ENCODE data around the gene CLPTM1L.
A peak's percentile ranks its signal among the peaks of the same experiment; 100 is the strongest.
"Not testable (repeated sequence)": the region's sequence is repeated elsewhere in the genome, so short reads cannot be mapped to it uniquely, and the experiment has no call there.

The CLPTM1L gene

GRCh38 chr5:1380011-1380817 lies 35.3 kb upstream of the CLPTM1L start:
- peak; percentile 28 for DNase-seq (ENCODE audit: low read depth)

DNA sequence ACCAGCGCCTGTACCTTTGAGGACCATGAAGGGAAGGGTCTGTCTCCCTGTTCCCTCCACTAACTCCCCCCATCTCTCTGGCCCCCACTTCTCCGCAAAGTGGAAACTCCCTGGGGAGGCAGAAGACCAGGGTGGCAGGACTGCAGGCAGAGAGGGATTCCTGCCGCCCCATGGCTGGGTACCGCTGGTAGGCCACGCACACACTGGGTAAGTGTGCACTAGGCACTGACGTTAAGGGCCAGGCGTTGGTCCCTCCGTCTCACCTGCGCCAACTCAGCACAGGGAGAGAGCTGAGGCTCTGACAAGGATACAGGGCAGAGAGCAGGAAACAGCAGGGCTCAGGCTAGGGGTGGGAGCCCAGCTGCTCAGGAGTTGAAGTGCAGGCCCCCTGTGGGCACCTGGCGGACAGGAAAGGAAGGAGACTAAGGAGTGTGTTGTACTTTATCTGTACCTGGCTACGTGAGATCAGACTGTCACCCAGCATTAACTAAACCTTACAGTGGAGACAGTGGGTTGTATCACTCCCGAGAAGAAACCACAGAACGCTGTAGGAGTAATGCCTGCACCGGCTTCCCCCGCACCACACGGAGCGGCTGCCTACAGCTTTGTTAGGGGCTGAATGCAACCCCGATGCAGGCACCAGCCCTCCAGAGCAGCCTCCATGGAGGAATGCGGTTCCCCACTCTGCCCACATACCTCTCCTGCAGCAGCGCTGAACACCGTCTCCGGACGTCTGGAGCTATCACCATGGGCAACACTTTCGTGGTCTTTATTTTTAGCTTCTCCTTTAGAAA lies 34.2 kb upstream of the CLPTM1L start:
- DNase-seq (ENCODE audit: low read depth): no peak

- no peak for DNase-seq (ENCODE audit: low read depth)
These were observed 33.2 kb upstream of the CLPTM1L start for GRCh38 chr5:1378096-1378495.

GRCh38 chr5:1376981-1377380 lies 32.1 kb upstream of the CLPTM1L start:
- DNase-seq (ENCODE audit: low read depth): no peak

DNA sequence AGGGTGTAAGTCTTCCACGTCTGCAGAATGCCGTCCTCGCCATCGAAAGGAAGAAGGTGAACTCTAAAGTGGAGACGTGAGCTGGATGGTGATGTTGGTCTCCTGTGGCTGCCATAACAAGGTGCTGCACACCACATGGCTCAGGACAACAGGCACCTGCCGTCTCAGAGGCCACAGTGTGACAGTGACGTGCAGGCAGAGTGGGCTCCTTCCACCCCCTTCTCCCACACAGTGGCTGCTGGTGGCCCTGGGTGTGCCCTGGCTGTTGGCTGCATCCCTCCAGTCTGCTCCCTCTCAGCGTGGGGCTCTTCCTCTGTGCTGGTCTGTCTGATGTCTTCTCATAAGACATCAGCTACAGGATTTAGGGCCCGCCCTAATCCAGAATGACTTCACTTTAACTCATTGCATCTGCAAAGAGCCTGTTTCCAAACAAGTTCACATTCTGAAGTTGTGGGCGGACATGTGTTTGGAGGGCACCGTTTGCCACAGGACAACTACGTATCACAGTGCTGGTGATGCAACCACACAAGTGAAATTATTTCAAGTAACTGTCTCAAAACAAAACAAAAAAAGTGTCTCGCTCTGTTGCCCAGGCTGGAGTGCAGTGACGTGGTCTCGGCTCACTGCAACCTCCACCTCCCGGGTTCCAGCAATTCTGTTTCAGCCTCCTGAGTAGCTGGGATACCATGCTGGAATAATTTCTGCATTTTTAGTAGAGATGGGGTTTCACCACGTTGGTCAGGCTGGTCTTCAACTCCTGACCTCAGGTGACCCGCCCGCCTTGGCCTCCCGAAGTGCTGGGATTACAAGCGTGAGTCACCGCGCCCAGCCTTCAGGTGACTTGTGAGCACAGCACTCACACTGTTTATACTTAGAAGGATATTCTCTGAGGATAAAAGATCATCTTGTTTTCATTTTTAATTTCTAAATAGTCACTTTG lies 31.2 kb upstream of the CLPTM1L start:
- no peak for DNase-seq (ENCODE audit: low read depth)

DNA sequence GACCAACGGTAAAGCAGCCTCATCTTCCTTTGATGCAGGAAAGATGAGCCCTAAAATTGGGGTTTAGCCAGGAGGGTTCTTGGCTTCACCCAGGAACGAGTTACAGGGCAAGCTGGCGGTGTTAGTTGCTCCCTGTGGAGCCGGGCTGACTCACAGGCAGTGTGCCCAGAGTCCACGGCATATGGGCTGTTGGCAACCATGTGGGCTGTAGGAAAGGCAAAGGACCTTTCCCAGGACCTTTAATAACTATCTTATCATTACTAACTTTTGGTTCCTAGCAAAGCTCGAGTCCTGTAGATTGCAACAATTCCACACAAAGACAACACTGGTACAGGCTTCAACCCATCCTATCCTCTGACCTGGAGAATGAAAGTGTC lies 29.8 kb upstream of the CLPTM1L start:
- DNase-seq (ENCODE audit: low read depth): no peak

DNA sequence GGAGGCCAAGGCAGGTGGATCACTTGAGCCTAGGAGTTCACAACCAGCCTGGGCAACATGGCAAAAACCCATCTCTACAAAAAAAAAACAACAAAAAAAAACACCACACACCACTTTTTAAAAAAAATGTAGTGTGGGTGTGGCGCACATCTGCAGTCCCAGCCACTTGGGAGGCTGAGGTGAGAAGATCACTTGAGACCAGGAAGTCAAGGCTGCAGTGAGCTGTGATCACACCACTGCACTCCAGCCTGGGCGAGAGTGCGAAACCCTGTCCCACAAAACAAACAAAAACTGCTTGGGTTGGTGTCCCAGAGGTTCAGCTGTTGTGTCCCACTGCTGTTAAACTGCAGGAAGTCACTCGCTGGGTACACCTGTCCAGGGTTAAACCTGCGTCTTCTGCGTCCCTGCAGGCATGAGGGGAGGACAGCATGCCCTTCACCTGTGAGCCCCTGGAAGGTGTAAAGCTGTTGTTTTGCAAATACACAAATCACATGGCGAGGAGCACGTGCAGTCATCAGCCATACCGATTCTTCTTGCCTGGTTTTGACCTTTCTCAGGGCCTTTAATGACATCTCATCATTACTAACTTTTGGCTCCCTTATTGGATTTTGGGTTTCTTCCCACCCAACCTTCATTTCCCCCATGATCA lies 29.3 kb upstream of the CLPTM1L start:
- no peak for DNase-seq (ENCODE audit: low read depth)

- DNase-seq (ENCODE audit: low read depth): not testable (repeated sequence)
These were observed 27.1 kb upstream of the CLPTM1L start for GRCh38 chr5:1371972-1372342.

- no peak for DNase-seq (ENCODE audit: low read depth)
These were observed 26.5 kb upstream of the CLPTM1L start for GRCh38 chr5:1371218-1371971.

DNA sequence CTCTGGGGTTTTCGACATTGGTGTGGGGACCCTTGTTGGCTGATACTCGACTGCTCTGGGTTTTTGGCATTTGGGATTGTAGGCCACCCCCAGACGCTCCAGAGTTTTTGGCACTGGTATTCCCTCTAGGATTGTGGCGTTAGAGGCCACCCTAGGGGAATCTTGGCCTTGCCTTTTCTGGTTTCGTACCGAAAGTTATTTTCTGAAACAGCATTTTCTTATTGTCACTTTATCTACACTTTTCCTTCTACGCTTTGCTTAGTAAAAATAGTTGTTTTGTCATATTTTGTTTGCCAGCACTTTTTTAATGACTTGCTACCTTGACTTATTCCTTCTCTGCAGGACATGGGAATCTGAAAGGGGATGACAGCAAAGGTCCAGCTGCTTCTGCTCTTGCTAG lies 25.1 kb upstream of the CLPTM1L start:
- DNase-seq (ENCODE audit: low read depth): no peak

DNA sequence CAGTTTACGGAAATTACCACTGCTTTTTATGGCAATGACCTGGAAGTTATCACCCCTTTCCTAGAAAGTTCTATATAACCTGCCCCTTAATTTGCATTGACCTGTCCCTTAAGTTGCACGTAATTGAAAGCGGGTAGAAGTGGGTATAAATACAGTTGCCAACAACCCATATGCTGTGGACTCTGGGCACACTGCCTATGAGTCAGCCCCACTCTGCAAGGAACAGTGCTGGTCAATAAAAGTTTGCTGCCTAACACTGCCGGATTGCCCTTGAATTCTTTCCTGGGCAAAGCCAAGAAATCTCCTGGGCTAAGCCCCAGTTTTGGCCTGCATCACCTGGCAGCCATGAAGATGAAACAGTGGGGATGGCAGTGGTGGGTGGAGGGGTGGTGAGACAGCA lies 23.9 kb upstream of the CLPTM1L start:
- no peak for DNase-seq (ENCODE audit: low read depth)

- no peak for DNase-seq (ENCODE audit: low read depth)
These were observed 23.3 kb upstream of the CLPTM1L start for GRCh38 chr5:1368236-1368635.

DNA sequence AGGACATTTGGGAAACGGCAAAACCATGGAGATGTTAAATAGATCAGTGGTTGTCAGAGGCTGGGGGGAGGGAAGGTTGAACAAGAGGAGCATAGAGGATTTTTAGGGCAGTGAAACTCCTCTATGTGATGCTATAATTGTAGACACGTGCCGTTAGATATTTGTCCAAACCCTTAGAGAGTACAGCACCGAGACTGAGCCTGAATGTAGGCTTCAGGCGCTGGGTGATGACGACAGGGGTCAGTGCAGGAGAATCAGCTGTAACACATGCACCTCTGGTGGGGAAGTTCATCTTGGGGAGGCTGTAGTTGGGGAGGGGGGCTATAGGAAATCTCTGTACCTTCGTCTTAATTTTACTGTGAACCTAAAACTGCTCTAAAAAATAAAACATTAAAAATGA lies 22.2 kb upstream of the CLPTM1L start:
- DNase-seq (ENCODE audit: low read depth): no peak

DNA sequence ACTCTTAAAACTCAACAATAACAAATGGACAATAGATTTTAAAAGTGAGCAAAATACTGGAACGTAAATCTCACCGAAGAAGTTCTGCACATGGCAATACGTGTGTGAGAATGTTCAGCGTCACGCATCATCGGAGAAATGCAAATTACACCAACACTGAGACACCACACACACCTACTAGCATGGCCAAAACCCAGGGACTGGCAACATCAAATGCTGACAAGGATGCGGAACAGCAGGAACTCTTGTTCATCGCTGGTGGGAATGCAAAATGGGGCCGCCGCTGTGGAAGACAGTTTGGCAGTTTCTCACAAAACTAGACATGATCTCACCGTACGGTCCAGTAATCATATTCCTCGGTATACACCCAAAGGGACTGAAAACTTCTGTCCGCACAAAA lies 21.6 kb upstream of the CLPTM1L start:
- no peak for DNase-seq (ENCODE audit: low read depth)

DNA sequence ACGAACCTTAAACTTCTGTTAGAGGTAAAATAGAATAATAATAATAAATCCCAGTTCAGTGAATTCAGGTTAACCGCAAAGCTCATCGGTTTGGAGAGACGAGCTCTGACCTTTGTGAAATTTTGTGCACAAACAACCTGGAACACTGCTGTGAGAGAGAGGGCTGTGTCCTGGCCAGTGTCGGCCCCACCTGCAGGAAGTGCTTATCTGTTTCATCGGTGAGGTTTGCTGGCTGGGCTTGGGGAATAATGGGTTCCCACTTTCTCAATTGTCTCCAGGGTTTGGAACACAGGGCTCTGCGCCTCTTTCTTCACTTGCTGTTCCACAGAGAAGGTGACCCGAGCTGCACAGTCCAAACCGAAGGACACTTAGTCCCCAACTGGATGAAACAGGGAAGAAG lies 19.3 kb upstream of the CLPTM1L start:
- DNase-seq (ENCODE audit: low read depth): no peak

DNA sequence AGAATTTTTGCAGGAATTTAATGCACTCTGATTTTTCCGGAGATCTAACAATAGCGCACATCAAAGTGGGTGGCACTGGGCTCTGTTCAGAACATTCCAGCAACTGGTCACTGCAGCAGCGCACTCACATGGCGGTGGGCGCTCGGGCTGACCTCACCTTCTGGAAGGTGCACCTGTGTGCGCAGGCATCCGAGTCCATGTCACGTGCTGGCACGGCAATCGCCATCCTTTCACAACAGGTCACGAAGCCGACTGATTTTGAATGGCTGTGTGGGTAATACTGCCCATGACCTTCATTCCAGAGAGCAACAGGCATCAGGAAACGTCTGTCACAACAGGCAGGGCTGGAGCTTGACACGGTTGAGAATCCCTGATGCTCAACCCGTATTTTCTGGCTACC lies 18.7 kb upstream of the CLPTM1L start:
- no peak for DNase-seq (ENCODE audit: low read depth)

DNA sequence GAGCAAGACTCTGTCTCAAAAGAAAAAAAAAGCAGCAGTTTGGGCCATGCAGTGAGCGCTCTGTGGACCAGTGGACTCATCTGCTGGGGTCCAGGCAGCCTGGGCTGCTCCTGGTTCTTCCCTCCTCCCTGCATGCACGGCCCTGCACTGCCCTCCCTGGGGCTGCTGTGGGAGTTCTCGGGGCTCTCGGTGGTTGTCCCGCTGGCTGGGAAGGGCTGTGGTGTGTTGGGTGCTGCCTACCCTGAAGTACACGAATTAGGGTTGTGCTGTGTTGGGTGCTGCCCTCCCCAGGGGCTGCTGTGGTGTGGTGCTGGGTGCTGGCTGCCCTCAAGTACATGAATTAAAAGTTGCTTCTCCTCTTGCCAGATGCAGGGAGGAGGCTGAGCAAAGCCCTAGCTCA lies 18.3 kb upstream of the CLPTM1L start:
- no peak for DNase-seq (ENCODE audit: low read depth)

DNA sequence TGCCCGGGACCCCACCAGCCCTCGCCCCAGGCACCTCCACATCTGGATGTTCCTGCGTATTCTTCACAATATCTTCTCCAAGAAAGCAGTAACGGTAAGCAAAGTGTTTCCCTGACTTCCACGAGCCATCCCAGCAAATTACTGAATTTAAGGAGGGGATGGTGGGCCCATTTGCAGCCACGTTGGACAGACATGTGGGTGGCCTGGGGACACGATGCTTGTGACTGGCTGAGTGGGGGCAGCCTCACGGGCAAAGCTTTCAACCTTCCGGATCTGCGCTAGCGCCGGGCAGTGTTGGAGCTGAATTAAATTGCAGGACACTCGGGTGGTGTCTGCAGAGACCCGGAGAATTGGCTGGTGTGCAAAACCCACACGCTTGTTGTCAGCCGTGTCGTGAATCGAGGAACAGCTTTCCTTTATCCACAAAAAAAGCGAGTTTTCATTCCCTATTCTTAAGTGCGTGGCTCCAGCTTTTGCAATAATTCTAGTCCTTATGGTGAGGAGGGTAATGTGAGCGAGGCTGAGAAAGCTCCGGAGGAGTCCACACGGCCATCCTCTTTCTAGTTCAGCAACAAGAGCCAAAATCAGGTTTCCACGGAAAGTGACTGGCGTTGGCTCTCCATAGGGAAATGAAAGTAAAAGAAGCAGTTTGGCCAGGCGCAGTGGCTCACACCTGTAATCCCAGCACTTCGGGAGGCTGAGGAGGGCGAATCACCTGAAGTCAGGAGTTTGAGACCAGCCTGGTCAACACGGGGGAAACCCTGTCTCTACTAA lies 17.5 kb upstream of the CLPTM1L start:
- DNase-seq (ENCODE audit: low read depth): no peak

DNA sequence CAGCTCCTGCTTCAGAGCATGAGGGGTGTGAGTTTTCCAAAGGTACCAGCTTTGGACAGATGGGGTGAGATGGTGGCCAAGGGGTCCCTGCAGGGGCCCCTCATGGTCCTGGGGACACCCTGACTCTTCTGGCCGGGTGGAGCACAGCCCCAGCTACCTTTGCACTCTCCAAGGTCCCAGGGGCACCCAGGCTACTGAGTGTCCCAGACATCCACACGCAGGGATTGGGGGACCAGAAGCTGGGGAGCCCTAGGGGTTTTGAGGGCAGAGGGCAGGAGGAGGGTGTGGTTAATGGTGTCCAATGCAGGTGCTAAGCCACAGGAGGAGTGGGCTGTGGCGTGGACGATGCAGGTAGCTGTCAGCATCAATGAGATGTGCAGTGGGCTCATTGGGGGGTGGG lies 16.0 kb upstream of the CLPTM1L start:
- no peak for DNase-seq (ENCODE audit: low read depth)

- not testable (repeated sequence) for DNase-seq (ENCODE audit: low read depth)
These were observed 15.5 kb upstream of the CLPTM1L start for GRCh38 chr5:1360367-1360766.
